IPS-18c (cell line): Measurements from ENCODE around the gene TNP2.
A peak's percentile ranks its signal among the peaks of the same experiment; 100 is the strongest.

Experiments used
- H3K4me3 ChIP-seq: 2 replicates; pipeline ENCODE4 v1.7.0; 2013; ENCODE audit warnings: low read depth, mild to moderate bottlenecking, low read length, moderate library complexity; ENCODE audit not compliant: insufficient read depth
- H3K9me3 ChIP-seq: one replicate; pipeline ENCODE4 v1.6.1; 2013; ENCODE audit warnings: mild to moderate bottlenecking, low read length, moderate library complexity; ENCODE audit not compliant: control insufficient read depth, insufficient read depth

The TNP2 gene

DNA sequence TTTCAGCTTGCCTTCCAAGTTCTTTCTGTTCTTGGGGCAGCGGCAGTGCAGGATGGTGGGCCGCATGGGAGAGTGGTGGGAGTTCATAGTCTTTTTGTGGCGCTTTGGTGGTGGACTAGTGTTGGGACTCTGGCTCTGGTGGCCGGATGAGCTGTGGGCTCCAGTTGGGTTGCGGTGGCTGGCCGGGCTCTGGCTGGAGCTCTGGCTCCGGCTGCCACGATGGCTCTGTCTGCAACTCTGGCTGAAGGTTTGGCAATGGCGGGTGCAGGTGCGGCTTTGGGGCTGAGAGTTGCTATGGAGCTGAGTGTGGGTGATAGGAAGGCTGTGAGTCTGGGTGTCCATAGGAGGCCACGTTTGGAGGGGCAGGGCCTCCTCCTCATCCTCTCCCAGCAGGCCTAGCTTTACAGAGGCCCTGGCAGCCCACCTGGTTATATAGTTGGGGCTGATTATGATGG, at the start of gene TNP2:
TNP2 (minus strand) TSS at position 405 of the 455 bp plus-strand sequence; CDS start at position 342, 63 bp downstream.
- Histone ChIP-seq H3K9me3 (no peaks in the 10 kb centered on the region), H3K4me3 (no peak within 1 kb of the TSS)

DNA sequence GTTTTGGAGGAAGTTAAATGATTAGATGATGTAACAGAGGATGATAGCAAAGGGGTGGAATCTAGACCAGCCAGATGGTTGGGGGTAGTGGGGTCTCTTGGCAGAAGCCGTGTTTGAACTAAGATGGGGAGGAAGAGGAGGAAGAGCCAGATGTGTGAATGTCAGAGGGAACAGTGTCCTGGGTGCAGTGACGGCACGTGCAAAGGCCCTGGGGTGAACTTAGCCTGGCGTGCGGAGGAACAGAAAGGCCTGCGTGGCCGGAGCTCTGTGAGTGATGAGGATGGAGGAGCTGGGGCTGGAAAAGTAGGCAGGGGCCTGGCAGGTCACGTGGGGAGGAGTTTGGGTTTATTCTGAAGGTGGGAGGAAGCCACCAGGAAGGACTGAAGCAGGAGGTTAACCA, 49.7 kb upstream of the TNP2 start:
- H3K4me3 ChIP-seq: no peak overlapping the region
- H3K9me3 ChIP-seq: no peaks in the 10 kb centered on the region

GRCh38 chr16:11316331-11317015, 47.3 kb upstream of the TNP2 start:
- no peak overlapping the region for H3K4me3 ChIP-seq
- H3K9me3 ChIP-seq: no peaks in the 10 kb centered on the region

- Histone ChIP-seq H3K4me3 (peak overlapping the region; percentile 22; the same call in 1 of the 2 replicates), H3K9me3 (no peaks in the 10 kb centered on the region)
Measured at GRCh38 chr16:11315510-11315909, 46.4 kb upstream of the TNP2 start.

DNA sequence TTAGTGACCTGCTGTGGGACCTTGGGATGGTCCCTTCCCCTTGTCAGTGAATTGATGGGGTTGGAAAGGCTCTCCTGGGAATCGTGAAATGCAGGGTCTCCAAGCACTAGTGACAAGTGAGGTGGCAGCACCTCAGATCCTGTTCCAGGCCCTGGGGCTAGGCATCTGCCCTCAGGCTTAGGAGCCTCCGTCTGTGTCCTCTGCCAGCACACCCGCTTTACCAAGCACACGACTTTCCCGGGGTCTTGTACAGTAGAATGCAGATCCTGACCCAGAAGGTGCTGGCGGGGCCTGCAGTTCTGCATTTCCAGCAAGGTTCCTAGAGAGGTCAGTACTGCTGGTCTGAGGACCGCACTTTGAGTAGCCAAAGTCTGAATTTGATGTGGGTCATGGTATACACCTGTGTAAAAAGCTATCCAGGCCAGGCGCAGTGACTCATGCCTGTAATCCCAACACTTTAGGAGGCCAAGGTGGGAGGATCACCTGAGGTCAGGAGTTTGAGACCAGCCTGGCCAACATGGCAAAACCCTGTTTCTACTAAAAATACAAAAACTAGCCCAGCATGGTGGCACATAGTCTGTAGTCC, 45.3 kb upstream of the TNP2 start:
- Histone ChIP-seq H3K9me3 (no peaks in the 10 kb centered on the region), H3K4me3 (peak overlapping the region; percentile 3; the same call in 1 of the 2 replicates)

GRCh38 chr16:11313493-11314308, 44.6 kb upstream of the TNP2 start:
- Histone ChIP-seq H3K9me3 (no peaks in the 10 kb centered on the region), H3K4me3 (no peak overlapping the region; the same call in 1 of the 2 replicates)

GRCh38 chr16:11312718-11313492, 43.8 kb upstream of the TNP2 start:
- Histone ChIP-seq H3K9me3 (no peaks in the 10 kb centered on the region), H3K4me3 (no peak overlapping the region; the same call in 1 of the 2 replicates)

- H3K4me3 ChIP-seq: no peak overlapping the region
Measured at GRCh38 chr16:11310997-11311561, 42.0 kb upstream of the TNP2 start.

DNA sequence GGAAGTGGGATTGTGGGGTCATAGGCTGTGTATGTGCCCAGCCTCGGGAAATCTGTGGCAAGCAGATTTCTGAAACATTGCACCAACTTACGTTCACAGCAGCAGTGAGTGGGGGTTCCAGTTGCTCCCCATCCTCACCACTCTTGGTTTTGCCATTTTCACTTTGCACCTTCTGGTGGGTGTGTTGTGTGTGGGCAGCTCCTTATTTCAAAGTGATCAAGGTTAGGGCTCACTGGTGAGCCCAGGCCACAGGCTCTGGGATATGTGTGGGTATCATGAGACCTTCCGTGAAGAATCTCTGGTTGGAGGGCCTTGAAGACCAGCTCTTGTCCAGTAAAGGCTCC, 41.5 kb upstream of the TNP2 start:
- Histone ChIP-seq H3K9me3 (no peaks in the 10 kb centered on the region), H3K4me3 (no peak overlapping the region)

More at GRCh38 chr16:11310997-11311561, 42.0 kb upstream of the TNP2 start:
- no peaks in the 10 kb centered on the region for H3K9me3 ChIP-seq

DNA sequence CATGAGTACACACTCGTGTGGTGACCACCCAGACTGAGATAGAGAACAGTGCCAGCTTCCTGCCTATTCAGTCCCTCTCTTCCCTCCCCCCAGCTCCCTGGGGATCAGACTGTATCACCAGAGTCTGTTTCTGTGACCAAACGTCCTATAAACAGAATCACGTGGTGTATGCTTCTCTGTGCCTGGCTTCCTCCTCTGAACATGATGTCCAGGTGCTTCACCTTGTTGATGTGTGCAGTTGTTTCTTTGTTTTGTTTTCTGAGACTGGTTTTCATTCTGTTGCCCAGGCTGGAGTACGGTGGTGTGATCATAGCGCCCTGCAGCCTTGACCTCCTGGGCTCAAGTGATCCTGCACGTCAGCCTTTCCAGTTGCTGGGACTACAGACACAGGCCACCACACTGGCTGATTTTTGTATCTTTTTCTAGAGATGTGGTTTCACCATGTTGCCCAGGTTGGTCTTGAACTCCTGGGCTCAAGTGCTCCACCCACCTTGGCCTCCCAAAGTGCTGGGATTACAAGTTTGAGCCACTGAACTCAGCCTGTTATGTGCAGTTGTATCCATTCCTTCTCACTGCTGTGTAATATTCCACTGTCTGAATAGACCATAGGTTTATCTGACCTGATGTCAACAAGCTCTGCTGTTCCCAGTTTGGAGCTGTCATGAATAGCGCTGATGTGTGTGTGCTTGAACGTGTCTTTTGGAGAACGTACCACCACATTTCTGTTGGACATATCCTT, 40.9 kb upstream of the TNP2 start:
- Histone ChIP-seq H3K9me3 (no peaks in the 10 kb centered on the region), H3K4me3 (no peak overlapping the region)

DNA sequence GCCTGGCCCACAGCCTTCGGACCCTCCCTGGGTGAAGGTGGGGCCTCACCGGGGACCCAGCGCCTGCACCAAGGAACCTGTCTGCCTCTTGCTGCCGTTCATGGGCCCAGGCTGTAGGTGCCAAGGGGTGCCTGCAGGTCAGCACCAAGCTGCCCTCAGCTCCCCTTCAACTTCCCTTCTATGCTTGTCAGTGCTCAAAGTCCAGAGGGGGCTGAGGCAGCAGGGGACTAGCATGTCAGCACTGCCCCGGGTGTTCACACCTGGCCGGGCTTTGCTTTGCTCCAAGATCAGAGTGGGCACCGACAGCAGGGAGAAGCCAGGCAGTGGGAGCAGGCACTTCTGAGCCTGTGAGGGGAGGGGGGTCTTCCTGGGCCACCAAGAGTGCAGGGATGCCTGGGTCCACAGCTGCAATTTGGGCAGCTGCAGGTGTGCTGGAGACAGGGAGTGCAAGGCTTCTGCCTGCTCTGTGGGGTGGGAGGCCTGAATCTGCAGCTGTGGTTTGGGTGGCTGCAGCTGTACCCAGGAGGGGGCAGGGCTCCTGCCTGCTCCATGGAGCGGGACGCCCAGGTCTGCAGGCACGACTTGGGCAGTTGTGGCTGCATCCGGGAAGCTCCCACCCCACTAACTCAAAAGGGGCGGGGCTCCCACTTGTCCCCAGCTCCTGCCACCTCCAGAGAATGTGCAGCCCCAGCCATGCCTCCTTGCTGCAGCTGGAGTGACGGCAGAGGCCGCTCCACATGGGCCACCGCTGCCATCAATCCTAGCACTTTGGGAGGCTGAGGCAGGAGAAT, 39.6 kb upstream of the TNP2 start:
- Histone ChIP-seq H3K9me3 (no peaks in the 10 kb centered on the region), H3K4me3 (no peak overlapping the region)

GRCh38 chr16:11307639-11308492, 38.7 kb upstream of the TNP2 start:
- Histone ChIP-seq H3K9me3 (no peaks in the 10 kb centered on the region), H3K4me3 (no peak overlapping the region)

DNA sequence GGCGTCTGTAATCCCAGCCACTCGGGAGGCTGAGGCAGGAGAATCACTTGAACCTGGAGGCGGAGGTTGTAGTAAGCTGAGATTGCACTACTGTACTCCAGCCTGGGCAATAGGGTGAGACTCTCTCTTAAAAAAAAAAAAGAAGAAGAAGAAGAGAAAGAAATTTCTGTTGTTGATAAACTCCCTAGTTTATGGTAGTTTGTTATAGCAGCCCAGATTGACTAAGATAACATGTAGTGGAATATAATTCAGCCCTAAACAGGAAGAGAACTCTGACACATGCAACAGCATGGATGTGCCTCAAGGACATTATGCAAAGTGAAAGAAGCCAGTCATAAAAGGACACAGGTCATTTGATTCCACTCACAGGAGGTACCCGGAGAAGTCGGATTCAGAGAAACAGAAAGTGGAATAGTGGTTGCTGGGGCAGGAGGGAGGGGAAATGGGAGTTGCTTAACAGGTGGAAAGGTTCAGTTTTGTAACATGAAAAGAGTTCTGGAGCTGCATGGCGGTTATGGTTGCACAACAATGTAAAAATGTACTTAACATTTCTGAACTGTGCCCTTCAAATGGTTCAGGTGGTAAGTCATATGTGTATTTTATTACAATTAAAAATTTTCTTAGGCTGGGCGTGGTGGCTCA, 38.0 kb upstream of the TNP2 start:
- no peaks in the 10 kb centered on the region for H3K9me3 ChIP-seq
- H3K4me3 ChIP-seq: no peak overlapping the region

GRCh38 chr16:11306381-11306780, 37.3 kb upstream of the TNP2 start:
- no peaks in the 10 kb centered on the region for H3K9me3 ChIP-seq

More at GRCh38 chr16:11306381-11306780, 37.3 kb upstream of the TNP2 start:
- H3K4me3 ChIP-seq: no peak overlapping the region
